SU-DHL-6 (cell line): ENCODE results near the gene CFAP54.
"Not testable (repeated sequence)": the region's sequence is repeated elsewhere in the genome, so short reads cannot be mapped to it uniquely, and the experiment has no call there.

Experiments used
- H2AFZ ChIP-seq: fragments of 200-600 bp; sonication (generic); 2 replicates; pipeline ENCODE4 v1.6.1; 2014; ENCODE audit warnings: low read depth, mild to moderate bottlenecking, moderate library complexity, mixed read lengths, antibody characterized with exemption, low read length; ENCODE audit not compliant: severe bottlenecking
- H3F3A ChIP-seq: fragments of 200-600 bp; shearing (Covaris generic); 2 replicates; pipeline ENCODE4 v1.6.0; 2016; ENCODE audit warnings: antibody characterized with exemption, mild to moderate bottlenecking; ENCODE audit not compliant: insufficient read depth
- H3K27ac ChIP-seq: fragments of 200-600 bp; sonication (generic); 2 replicates; pipeline ENCODE4 v1.5.1; 2016; ENCODE audit warnings: low read depth, mild to moderate bottlenecking, low read length, moderate library complexity, mixed read lengths
- H3K27me3 ChIP-seq: fragments of 200-600 bp; sonication (generic), shearing (Covaris generic); 2 replicates; pipeline ENCODE4 v1.6.0; 2014; ENCODE audit warnings: mild to moderate bottlenecking, low read length
- H3K36me3 ChIP-seq: fragments of 200-600 bp; sonication (generic); 2 replicates; pipeline ENCODE4 v1.6.1; 2014; ENCODE audit warnings: mild to moderate bottlenecking, low read length, mixed read lengths
- H3K4me2 ChIP-seq: fragments of 300-600, 200-600 bp; shearing (Covaris generic), sonication (generic); 2 replicates; pipeline ENCODE4 v1.6.0; 2014; ENCODE audit warnings: low read length, low read depth, mild to moderate bottlenecking; ENCODE audit not compliant: poor library complexity, severe bottlenecking
- H3K4me3 ChIP-seq: fragments of 200-600 bp; sonication (generic); 2 replicates; pipeline ENCODE4 v1.5.1; 2014; ENCODE audit warnings: antibody characterized with exemption, low read length, mild to moderate bottlenecking, mixed read lengths; ENCODE audit not compliant: insufficient read depth, poor library complexity, severe bottlenecking
- H3K79me2 ChIP-seq: fragments of 200-600 bp; sonication (generic); 2 replicates; pipeline ENCODE4 v1.6.1; 2014; ENCODE audit warnings: mild to moderate bottlenecking, low read length, moderate library complexity; ENCODE audit not compliant: insufficient read depth
- H3K9ac ChIP-seq: fragments of 200-600 bp; sonication (generic); 2 replicates; pipeline ENCODE4 v1.7.0; 2014; ENCODE audit warnings: mild to moderate bottlenecking, low read length
- H3K9me2 ChIP-seq: fragments of 200-600 bp; sonication (generic); replicated peaks from 2 replicates; pipeline ENCODE4 v1.6.1; 2014; ENCODE audit warnings: low read length; ENCODE audit not compliant: insufficient read depth
- H3K9me3 ChIP-seq: fragments of 200-600 bp; sonication (generic); 2 replicates; pipeline ENCODE4 v1.6.1; 2014; ENCODE audit warnings: low read length, mixed read lengths; ENCODE audit not compliant: insufficient read depth
- H4K20me1 ChIP-seq: fragments of 200-600 bp; sonication (generic); 2 replicates; pipeline ENCODE4 v1.6.1; 2014; ENCODE audit warnings: low read depth, mild to moderate bottlenecking, antibody characterized with exemption, low read length, moderate library complexity, mixed read lengths
- EZH2phosphoT487 ChIP-seq: fragments of 200-600 bp; sonication (generic), shearing (Covaris generic); conservative IDR thresholded peaks from 2 replicates; pipeline ENCODE4 v1.6.1; 2018; ENCODE audit warnings: mild to moderate bottlenecking, antibody characterized with exemption, low read length, moderate library complexity, mixed read lengths
- TF ChIP-seq, protein P1 (sequence below): fragments of 200-600 bp; sonication (generic); IDR thresholded peaks from one replicate; pipeline ENCODE4 v1.5.1; 2017; ENCODE audit warnings: antibody characterized with exemption, mild to moderate bottlenecking, low read length, moderate library complexity; ENCODE audit not compliant: insufficient read depth, poor library complexity, severe bottlenecking

Gene CFAP54

DNA sequence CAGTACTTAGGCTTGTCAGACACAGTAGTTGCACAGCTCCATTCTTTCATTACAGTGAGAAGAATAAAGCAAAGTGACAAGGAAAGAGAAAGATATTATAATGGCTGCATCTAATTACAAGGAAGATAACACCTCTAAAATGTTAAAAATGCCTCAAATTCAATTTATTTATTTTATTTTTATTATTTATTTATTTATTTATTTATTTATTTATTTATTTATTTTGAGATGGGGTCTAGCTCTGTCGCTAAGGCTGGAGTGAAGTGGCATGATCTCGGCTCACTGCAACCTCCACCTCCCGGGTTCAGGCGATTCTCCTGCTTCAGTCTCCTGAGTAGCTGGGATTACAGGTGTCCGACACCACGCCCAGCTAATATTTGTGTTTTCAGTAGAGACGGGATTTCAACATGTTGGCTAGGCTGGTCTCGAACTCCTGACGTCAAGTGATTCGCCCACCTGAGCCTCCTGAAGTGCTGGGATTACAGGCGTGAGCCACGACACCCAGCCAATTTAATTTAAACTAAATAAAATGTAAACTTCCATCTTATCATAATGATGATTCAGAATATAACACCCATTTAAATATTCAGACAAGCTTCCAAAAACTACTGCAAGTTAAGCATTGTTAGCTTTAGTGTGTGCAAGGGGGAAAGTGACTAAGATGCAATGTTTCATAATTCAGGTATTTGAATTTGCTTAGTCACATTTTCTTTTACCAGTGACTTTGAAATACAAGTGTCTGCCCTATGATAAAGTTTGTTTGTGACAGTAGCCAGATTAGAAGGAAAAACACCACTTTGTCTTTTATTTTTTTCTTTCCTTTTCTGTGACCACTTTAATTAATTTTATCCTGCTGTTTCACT, 2.4 kb upstream of the CFAP54 start:
- no peaks in the 10 kb centered on the region for H3K36me3 ChIP-seq
- H3K9me3 ChIP-seq = no peaks in the 10 kb centered on the region
- TF ChIP-seq EZH2phosphoT487 = no peak
- TF ChIP-seq, protein P1, sequence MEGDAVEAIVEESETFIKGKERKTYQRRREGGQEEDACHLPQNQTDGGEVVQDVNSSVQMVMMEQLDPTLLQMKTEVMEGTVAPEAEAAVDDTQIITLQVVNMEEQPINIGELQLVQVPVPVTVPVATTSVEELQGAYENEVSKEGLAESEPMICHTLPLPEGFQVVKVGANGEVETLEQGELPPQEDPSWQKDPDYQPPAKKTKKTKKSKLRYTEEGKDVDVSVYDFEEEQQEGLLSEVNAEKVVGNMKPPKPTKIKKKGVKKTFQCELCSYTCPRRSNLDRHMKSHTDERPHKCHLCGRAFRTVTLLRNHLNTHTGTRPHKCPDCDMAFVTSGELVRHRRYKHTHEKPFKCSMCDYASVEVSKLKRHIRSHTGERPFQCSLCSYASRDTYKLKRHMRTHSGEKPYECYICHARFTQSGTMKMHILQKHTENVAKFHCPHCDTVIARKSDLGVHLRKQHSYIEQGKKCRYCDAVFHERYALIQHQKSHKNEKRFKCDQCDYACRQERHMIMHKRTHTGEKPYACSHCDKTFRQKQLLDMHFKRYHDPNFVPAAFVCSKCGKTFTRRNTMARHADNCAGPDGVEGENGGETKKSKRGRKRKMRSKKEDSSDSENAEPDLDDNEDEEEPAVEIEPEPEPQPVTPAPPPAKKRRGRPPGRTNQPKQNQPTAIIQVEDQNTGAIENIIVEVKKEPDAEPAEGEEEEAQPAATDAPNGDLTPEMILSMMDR = no peak
- H3K27ac ChIP-seq = no peak overlapping the region
- H3K9ac ChIP-seq = no peak overlapping the region
- no peaks in the 10 kb centered on the region for H4K20me1 ChIP-seq
- no peak overlapping the region for H3K4me3 ChIP-seq
- no peaks in the 10 kb centered on the region for H3K9me2 ChIP-seq
- no peak overlapping the region for H2AFZ ChIP-seq
- H3K4me2 ChIP-seq = no peak overlapping the region
- H3K27me3 ChIP-seq = no peaks in the 10 kb centered on the region
- no peaks in the 10 kb centered on the region for H3K79me2 ChIP-seq
- H3F3A ChIP-seq = no peaks in the 10 kb centered on the region

DNA sequence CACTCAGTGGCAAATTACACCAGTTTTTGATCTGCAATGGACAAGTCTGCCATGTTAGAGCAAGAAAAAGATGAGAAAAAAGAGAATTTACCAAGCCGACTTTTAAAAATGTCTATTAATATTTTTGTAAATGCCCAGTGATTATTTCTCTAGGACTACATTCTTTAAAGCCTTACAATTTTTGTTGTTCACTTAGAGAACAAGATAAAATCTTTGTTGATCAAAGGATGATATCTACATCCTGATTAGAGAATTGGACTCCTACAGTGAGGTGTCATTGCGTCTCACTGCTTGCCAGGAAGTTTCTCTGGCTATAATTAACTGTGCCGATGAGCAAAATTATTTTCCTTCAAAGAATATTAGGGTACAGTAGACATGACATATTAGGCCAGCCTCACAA, 1.7 kb upstream of the CFAP54 start:
- H3K4me2 ChIP-seq = no peak overlapping the region
- H3K9me3 ChIP-seq = no peaks in the 10 kb centered on the region
- H3K36me3 ChIP-seq = no peaks in the 10 kb centered on the region
- no peaks in the 10 kb centered on the region for H3K79me2 ChIP-seq
- H3K9ac ChIP-seq = no peak overlapping the region
- TF ChIP-seq, protein P1 = no peak
- TF ChIP-seq EZH2phosphoT487 = no peak
- H3K27ac ChIP-seq = no peak overlapping the region
- H2AFZ ChIP-seq = no peak overlapping the region
- no peaks in the 10 kb centered on the region for H4K20me1 ChIP-seq
- no peaks in the 10 kb centered on the region for H3K27me3 ChIP-seq
- no peaks in the 10 kb centered on the region for H3K9me2 ChIP-seq
- no peaks in the 10 kb centered on the region for H3F3A ChIP-seq
- no peak overlapping the region for H3K4me3 ChIP-seq

DNA sequence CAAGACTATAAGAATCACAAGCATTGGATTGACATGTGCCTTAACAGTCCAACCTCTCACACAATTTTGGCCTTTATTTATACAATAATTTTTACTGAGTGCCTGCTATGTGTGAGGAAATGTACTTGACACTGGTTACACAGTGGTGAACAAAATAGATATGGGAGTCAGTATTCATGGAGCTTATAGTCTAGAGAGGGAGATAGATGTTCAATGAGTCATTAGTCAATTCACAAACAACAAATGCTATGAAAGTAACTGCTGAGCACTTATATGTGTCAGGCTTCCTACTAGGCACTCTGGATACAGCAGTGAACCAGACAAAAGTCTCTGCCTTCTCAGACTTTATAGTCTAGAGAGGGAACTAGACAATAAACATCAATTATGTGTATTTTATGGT, 3.7 kb downstream of the CFAP54 start:
- TF ChIP-seq, protein P1 = no peak
- no peak for TF ChIP-seq EZH2phosphoT487
- H4K20me1 ChIP-seq = no peaks in the 10 kb centered on the region
- no peaks in the 10 kb centered on the region for H3K9me2 ChIP-seq
- no peak overlapping the region for H3K27ac ChIP-seq
- H3K9ac ChIP-seq = no peak overlapping the region
- no peaks in the 10 kb centered on the region for H3K27me3 ChIP-seq
- H3K36me3 ChIP-seq = no peaks in the 10 kb centered on the region
- no peak overlapping the region for H3K4me2 ChIP-seq
- H3K79me2 ChIP-seq = no peaks in the 10 kb centered on the region
- H3K4me3 ChIP-seq = no peak overlapping the region
- H3F3A ChIP-seq = no peaks in the 10 kb centered on the region
- no peak overlapping the region for H2AFZ ChIP-seq
- no peaks in the 10 kb centered on the region for H3K9me3 ChIP-seq

DNA sequence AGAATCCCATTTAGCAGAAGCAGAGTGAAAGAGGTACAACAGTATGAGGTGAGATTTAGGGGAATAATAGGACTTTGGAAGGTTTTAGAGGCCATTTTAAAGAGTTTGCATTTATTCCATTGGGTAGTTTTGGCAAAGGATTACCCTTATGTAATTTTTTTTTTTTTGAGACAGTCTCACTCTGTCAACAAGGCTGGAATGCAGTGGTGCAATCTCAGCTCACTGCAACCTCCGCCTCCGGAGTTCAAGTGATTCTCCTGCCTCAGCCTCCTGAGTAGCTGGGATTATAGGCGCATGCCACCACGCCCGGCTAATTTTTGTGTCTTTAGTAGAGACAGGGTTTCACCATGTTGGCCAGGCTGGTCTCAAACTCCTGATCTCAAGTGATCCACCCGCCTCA, 4.8 kb downstream of the CFAP54 start:
- not testable (repeated sequence) for H3K27ac ChIP-seq, H3F3A ChIP-seq, H3K36me3 ChIP-seq, H4K20me1 ChIP-seq, H3K9me2 ChIP-seq, H3K27me3 ChIP-seq, H3K9ac ChIP-seq, H3K4me3 ChIP-seq, H3K4me2 ChIP-seq, H3K9me3 ChIP-seq, H3K79me2 ChIP-seq, H2AFZ ChIP-seq
